WTC11 (cell line): ENCODE data around the gene PRKD1. TPM values are rescaled to one million over a fixed set of nuclear protein-coding genes. Genes with fewer than 3 reads are reported as not detected.

ENCODE experiments used
- ATAC-seq: fragments of 200-7000 bp; cut with Tn5 transposase; 2 replicates; pipeline ENCODE4 v1.10.0; 2021; ENCODE audit warnings: mild to moderate bottlenecking, moderate library complexity
- CTCF ChIA-PET: fragments of 300-600 bp; sonication (Branson Sonifier 250); formaldehyde crosslinking; loops from one replicate; lab custom pipeline; 2021; ENCODE audit warnings: antibody characterized with exemption; lab: Charles Lee
- POLR2A ChIA-PET: fragments of 350-600 bp; sonication (Branson Sonifier 250); formaldehyde crosslinking; loops from one replicate; lab custom pipeline; 2021; ENCODE audit warnings: antibody characterized with exemption; lab: Charles Lee
- DNase-seq: peaks from one replicate; pipeline ENCODE4 v3.0.0; 2021; ENCODE audit warnings: low spot score
- H3K27ac Mint-ChIP-seq: 2 replicates; pipeline ENCODE4 v1.8.0; 2021; ENCODE audit warnings: mixed read lengths
- H3K27me3 Mint-ChIP-seq: 2 replicates; pipeline ENCODE4 v1.8.0; 2021; ENCODE audit warnings: low read depth, mild to moderate bottlenecking, moderate library complexity, mixed read lengths
- H3K36me3 Mint-ChIP-seq: 2 replicates; pipeline ENCODE4 v1.8.0; 2021; ENCODE audit warnings: mixed read lengths
- H3K4me1 Mint-ChIP-seq: 2 replicates; pipeline ENCODE4 v1.8.0; 2022; ENCODE audit warnings: mixed read lengths
- H3K4me3 Mint-ChIP-seq: 2 replicates; pipeline ENCODE4 v1.8.0; 2021; ENCODE audit warnings: mild to moderate bottlenecking, moderate library complexity, mixed read lengths
- H3K9me3 Mint-ChIP-seq: 2 replicates; pipeline ENCODE4 v1.8.0; 2021; ENCODE audit warnings: mixed read lengths
- ELF4 ChIP-seq: sonication (generic); formaldehyde crosslinking; IDR thresholded peaks from 2 replicates; pipeline ENCODE4 v1.8.1; 2022; ENCODE audit warnings: low read depth, mild to moderate bottlenecking, moderate library complexity, missing genetic modification reagents
- FOXP1 ChIP-seq: sonication (generic); formaldehyde crosslinking; IDR thresholded peaks from 2 replicates; pipeline ENCODE4 v1.8.0; 2022; ENCODE audit warnings: missing genetic modification reagents, mild to moderate bottlenecking, moderate library complexity, borderline replicate concordance
- GABPB1 ChIP-seq: sonication (generic); formaldehyde crosslinking; IDR thresholded peaks from 2 replicates; pipeline ENCODE4 v1.8.1; 2023; ENCODE audit warnings: mild to moderate bottlenecking, missing genetic modification reagents
- IRF2 ChIP-seq: sonication (generic); formaldehyde crosslinking; IDR thresholded peaks from 2 replicates; pipeline ENCODE4 v1.8.0; 2022; ENCODE audit warnings: low read depth, missing genetic modification reagents, borderline replicate concordance
- NR2C2 ChIP-seq: sonication (generic); formaldehyde crosslinking; IDR thresholded peaks from 2 replicates; pipeline ENCODE4 v1.8.0; 2022; ENCODE audit warnings: mild to moderate bottlenecking, missing genetic modification reagents
- NR3C1 ChIP-seq: sonication (generic); formaldehyde crosslinking; conservative IDR thresholded peaks from 2 replicates; pipeline ENCODE4 v1.8.1; 2023; ENCODE audit warnings: low read depth, mild to moderate bottlenecking, missing genetic modification reagents
- RORB ChIP-seq: fragments of 250-450 bp; sonication (Bioruptor Pico); IDR thresholded peaks from 2 replicates; pipeline ENCODE4 v1.9.0; 2021; ENCODE audit warnings: mild to moderate bottlenecking
- TCF7 ChIP-seq: sonication (generic); formaldehyde crosslinking; IDR thresholded peaks from 2 replicates; pipeline ENCODE4 v1.8.0; 2022; ENCODE audit warnings: mild to moderate bottlenecking, low read depth, missing genetic modification reagents, moderate library complexity
- TP53 ChIP-seq: sonication (generic); formaldehyde crosslinking; IDR thresholded peaks from 2 replicates; pipeline ENCODE4 v1.8.1; 2023; ENCODE audit warnings: mild to moderate bottlenecking, missing genetic modification reagents
- ZNF232 ChIP-seq: sonication (generic); formaldehyde crosslinking; IDR thresholded peaks from 2 replicates; pipeline ENCODE4 v1.8.0; 2022; ENCODE audit warnings: mild to moderate bottlenecking, missing genetic modification reagents
- ZNF396 ChIP-seq: fragments of 250-450 bp; sonication (Bioruptor Pico); IDR thresholded peaks from 2 replicates; pipeline ENCODE4 v1.8.0; 2021; ENCODE audit warnings: mild to moderate bottlenecking, moderate library complexity, borderline replicate concordance
- ZNF416 ChIP-seq: fragments of 250-450 bp; sonication (Bioruptor Pico); IDR thresholded peaks from 2 replicates; pipeline ENCODE4 v1.9.0; 2021; ENCODE audit warnings: mild to moderate bottlenecking, inconsistent platforms
- total RNA-seq: library from RNA; stranded (reverse); gene quantifications from 3 replicates; pipeline ENCODE4 v1.2.3, GENCODE V29; 2021
- TF ChIP-seq, protein P1 (sequence below): sonication (generic); formaldehyde crosslinking; conservative IDR thresholded peaks from 2 replicates; pipeline ENCODE4 v1.8.1; 2023; ENCODE audit warnings: mild to moderate bottlenecking, low read depth, missing genetic modification reagents, moderate library complexity
- TF ChIP-seq, protein P2 (sequence below): fragments of 250-450 bp; sonication (Bioruptor Pico); IDR thresholded peaks from 2 replicates; pipeline ENCODE4 v1.9.0; 2021; ENCODE audit warnings: mild to moderate bottlenecking, borderline replicate concordance
- TF ChIP-seq, protein P3 (sequence below): sonication (generic); formaldehyde crosslinking; IDR thresholded peaks from 2 replicates; pipeline ENCODE4 v1.8.1; 2022; ENCODE audit warnings: mild to moderate bottlenecking, missing genetic modification reagents, moderate library complexity, borderline replicate concordance
- TF ChIP-seq, protein P4 (sequence below): sonication (generic); formaldehyde crosslinking; IDR thresholded peaks from 2 replicates; pipeline ENCODE4 v1.8.1; 2022; ENCODE audit warnings: missing genetic modification reagents, borderline replicate concordance
- TF ChIP-seq, protein P5 (sequence below): sonication (generic); formaldehyde crosslinking; IDR thresholded peaks from 2 replicates; pipeline ENCODE4 v1.8.0; 2023; ENCODE audit warnings: missing genetic modification reagents, mild to moderate bottlenecking, borderline replicate concordance
- TF ChIP-seq, protein P6 (sequence below): fragments of 250-450 bp; sonication (Bioruptor Pico); IDR thresholded peaks from 2 replicates; pipeline ENCODE4 v1.9.0; 2021; ENCODE audit warnings: mild to moderate bottlenecking
- TF ChIP-seq, protein P7 (sequence below): sonication (generic); formaldehyde crosslinking; IDR thresholded peaks from 2 replicates; pipeline ENCODE4 v1.8.0; 2022; ENCODE audit warnings: mild to moderate bottlenecking, missing genetic modification reagents

The PRKD1 gene
- total RNA-seq, 1 experiment from 2014 or later = 7.6 TPM

DNA sequence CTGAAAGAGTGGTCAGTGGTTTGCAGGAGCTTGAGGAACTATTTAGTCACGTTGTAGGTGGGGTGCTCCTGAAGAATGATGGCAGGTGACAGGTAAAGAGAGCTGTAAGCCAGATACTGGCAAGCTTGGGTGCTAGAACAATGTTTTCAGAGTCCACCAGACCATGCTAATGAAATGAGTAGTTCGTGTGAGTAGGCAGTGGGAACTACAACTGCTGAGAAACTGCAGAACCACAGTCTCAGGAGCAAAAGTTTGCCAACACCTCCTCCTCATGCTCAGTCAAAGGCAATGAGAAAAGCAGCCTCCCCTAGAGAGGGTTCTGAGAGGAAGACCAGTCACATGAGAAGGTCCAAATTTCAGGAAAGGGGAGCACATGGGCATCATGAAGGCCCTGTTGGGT, 91.3 kb downstream of the PRKD1 start:
- ATAC-seq (no peak), DNase-seq (no peak)
- Mint-ChIP-seq H3K27ac (no peak overlapping the region), H3K4me1 (no peaks in the 10 kb centered on the region), H3K36me3 (peaks cover 38% of the 10 kb centered on the region), H3K9me3 (peaks cover 43% of the 10 kb centered on the region), H3K27me3 (peaks cover 7% of the 10 kb centered on the region), H3K4me3 (no peak overlapping the region)
- ChIA-PET POLR2A (no interaction called here), CTCF (no interaction called here)
- no peak for TF ChIP-seq TP53 (CRISPR knock-in tag)
- no peak for TF ChIP-seq NR2C2 (CRISPR knock-in tag)
- TF ChIP-seq GABPB1 (CRISPR knock-in tag) = no peak
- TF ChIP-seq, protein P1, sequence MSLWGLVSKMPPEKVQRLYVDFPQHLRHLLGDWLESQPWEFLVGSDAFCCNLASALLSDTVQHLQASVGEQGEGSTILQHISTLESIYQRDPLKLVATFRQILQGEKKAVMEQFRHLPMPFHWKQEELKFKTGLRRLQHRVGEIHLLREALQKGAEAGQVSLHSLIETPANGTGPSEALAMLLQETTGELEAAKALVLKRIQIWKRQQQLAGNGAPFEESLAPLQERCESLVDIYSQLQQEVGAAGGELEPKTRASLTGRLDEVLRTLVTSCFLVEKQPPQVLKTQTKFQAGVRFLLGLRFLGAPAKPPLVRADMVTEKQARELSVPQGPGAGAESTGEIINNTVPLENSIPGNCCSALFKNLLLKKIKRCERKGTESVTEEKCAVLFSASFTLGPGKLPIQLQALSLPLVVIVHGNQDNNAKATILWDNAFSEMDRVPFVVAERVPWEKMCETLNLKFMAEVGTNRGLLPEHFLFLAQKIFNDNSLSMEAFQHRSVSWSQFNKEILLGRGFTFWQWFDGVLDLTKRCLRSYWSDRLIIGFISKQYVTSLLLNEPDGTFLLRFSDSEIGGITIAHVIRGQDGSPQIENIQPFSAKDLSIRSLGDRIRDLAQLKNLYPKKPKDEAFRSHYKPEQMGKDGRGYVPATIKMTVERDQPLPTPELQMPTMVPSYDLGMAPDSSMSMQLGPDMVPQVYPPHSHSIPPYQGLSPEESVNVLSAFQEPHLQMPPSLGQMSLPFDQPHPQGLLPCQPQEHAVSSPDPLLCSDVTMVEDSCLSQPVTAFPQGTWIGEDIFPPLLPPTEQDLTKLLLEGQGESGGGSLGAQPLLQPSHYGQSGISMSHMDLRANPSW (CRISPR knock-in tag) = no peak
- TF ChIP-seq, protein P2, sequence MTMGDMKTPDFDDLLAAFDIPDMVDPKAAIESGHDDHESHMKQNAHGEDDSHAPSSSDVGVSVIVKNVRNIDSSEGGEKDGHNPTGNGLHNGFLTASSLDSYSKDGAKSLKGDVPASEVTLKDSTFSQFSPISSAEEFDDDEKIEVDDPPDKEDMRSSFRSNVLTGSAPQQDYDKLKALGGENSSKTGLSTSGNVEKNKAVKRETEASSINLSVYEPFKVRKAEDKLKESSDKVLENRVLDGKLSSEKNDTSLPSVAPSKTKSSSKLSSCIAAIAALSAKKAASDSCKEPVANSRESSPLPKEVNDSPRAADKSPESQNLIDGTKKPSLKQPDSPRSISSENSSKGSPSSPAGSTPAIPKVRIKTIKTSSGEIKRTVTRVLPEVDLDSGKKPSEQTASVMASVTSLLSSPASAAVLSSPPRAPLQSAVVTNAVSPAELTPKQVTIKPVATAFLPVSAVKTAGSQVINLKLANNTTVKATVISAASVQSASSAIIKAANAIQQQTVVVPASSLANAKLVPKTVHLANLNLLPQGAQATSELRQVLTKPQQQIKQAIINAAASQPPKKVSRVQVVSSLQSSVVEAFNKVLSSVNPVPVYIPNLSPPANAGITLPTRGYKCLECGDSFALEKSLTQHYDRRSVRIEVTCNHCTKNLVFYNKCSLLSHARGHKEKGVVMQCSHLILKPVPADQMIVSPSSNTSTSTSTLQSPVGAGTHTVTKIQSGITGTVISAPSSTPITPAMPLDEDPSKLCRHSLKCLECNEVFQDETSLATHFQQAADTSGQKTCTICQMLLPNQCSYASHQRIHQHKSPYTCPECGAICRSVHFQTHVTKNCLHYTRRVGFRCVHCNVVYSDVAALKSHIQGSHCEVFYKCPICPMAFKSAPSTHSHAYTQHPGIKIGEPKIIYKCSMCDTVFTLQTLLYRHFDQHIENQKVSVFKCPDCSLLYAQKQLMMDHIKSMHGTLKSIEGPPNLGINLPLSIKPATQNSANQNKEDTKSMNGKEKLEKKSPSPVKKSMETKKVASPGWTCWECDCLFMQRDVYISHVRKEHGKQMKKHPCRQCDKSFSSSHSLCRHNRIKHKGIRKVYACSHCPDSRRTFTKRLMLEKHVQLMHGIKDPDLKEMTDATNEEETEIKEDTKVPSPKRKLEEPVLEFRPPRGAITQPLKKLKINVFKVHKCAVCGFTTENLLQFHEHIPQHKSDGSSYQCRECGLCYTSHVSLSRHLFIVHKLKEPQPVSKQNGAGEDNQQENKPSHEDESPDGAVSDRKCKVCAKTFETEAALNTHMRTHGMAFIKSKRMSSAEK = no peak
- no peak for TF ChIP-seq ZNF416 (CRISPR knock-in tag)
- no peak for TF ChIP-seq IRF2 (CRISPR knock-in tag)
- TF ChIP-seq ZNF396 = no peak
- TF ChIP-seq ELF4 (CRISPR knock-in tag) = no peak
- TF ChIP-seq FOXP1 (CRISPR knock-in tag) = no peak
- TF ChIP-seq, protein P3, sequence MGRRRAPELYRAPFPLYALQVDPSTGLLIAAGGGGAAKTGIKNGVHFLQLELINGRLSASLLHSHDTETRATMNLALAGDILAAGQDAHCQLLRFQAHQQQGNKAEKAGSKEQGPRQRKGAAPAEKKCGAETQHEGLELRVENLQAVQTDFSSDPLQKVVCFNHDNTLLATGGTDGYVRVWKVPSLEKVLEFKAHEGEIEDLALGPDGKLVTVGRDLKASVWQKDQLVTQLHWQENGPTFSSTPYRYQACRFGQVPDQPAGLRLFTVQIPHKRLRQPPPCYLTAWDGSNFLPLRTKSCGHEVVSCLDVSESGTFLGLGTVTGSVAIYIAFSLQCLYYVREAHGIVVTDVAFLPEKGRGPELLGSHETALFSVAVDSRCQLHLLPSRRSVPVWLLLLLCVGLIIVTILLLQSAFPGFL (CRISPR knock-in tag) = no peak
- TF ChIP-seq TCF7 (CRISPR knock-in tag) = no peak
- no peak for TF ChIP-seq NR3C1 (CRISPR knock-in tag)
- TF ChIP-seq, protein P4, sequence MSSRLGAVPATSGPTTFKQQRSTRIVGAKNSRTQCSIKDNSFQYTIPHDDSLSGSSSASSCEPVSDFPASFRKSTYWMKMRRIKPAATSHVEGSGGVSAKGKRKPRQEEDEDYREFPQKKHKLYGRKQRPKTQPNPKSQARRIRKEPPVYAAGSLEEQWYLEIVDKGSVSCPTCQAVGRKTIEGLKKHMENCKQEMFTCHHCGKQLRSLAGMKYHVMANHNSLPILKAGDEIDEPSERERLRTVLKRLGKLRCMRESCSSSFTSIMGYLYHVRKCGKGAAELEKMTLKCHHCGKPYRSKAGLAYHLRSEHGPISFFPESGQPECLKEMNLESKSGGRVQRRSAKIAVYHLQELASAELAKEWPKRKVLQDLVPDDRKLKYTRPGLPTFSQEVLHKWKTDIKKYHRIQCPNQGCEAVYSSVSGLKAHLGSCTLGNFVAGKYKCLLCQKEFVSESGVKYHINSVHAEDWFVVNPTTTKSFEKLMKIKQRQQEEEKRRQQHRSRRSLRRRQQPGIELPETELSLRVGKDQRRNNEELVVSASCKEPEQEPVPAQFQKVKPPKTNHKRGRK (CRISPR knock-in tag) = no peak
- TF ChIP-seq, protein P5, sequence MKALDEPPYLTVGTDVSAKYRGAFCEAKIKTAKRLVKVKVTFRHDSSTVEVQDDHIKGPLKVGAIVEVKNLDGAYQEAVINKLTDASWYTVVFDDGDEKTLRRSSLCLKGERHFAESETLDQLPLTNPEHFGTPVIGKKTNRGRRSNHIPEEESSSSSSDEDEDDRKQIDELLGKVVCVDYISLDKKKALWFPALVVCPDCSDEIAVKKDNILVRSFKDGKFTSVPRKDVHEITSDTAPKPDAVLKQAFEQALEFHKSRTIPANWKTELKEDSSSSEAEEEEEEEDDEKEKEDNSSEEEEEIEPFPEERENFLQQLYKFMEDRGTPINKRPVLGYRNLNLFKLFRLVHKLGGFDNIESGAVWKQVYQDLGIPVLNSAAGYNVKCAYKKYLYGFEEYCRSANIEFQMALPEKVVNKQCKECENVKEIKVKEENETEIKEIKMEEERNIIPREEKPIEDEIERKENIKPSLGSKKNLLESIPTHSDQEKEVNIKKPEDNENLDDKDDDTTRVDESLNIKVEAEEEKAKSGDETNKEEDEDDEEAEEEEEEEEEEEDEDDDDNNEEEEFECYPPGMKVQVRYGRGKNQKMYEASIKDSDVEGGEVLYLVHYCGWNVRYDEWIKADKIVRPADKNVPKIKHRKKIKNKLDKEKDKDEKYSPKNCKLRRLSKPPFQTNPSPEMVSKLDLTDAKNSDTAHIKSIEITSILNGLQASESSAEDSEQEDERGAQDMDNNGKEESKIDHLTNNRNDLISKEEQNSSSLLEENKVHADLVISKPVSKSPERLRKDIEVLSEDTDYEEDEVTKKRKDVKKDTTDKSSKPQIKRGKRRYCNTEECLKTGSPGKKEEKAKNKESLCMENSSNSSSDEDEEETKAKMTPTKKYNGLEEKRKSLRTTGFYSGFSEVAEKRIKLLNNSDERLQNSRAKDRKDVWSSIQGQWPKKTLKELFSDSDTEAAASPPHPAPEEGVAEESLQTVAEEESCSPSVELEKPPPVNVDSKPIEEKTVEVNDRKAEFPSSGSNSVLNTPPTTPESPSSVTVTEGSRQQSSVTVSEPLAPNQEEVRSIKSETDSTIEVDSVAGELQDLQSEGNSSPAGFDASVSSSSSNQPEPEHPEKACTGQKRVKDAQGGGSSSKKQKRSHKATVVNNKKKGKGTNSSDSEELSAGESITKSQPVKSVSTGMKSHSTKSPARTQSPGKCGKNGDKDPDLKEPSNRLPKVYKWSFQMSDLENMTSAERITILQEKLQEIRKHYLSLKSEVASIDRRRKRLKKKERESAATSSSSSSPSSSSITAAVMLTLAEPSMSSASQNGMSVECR (CRISPR knock-in tag) = no peak
- TF ChIP-seq ZNF232 (CRISPR knock-in tag) = no peak
- TF ChIP-seq, protein P6, sequence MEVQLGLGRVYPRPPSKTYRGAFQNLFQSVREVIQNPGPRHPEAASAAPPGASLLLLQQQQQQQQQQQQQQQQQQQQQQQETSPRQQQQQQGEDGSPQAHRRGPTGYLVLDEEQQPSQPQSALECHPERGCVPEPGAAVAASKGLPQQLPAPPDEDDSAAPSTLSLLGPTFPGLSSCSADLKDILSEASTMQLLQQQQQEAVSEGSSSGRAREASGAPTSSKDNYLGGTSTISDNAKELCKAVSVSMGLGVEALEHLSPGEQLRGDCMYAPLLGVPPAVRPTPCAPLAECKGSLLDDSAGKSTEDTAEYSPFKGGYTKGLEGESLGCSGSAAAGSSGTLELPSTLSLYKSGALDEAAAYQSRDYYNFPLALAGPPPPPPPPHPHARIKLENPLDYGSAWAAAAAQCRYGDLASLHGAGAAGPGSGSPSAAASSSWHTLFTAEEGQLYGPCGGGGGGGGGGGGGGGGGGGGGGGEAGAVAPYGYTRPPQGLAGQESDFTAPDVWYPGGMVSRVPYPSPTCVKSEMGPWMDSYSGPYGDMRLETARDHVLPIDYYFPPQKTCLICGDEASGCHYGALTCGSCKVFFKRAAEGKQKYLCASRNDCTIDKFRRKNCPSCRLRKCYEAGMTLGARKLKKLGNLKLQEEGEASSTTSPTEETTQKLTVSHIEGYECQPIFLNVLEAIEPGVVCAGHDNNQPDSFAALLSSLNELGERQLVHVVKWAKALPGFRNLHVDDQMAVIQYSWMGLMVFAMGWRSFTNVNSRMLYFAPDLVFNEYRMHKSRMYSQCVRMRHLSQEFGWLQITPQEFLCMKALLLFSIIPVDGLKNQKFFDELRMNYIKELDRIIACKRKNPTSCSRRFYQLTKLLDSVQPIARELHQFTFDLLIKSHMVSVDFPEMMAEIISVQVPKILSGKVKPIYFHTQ (CRISPR knock-in tag) = no peak
- TF ChIP-seq RORB (CRISPR knock-in tag) = no peak
- TF ChIP-seq, protein P7, sequence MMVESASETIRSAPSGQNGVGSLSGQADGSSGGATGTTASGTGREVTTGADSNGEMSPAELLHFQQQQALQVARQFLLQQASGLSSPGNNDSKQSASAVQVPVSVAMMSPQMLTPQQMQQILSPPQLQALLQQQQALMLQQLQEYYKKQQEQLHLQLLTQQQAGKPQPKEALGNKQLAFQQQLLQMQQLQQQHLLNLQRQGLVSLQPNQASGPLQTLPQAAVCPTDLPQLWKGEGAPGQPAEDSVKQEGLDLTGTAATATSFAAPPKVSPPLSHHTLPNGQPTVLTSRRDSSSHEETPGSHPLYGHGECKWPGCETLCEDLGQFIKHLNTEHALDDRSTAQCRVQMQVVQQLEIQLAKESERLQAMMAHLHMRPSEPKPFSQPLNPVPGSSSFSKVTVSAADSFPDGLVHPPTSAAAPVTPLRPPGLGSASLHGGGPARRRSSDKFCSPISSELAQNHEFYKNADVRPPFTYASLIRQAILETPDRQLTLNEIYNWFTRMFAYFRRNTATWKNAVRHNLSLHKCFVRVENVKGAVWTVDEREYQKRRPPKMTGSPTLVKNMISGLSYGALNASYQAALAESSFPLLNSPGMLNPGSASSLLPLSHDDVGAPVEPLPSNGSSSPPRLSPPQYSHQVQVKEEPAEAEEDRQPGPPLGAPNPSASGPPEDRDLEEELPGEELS (CRISPR knock-in tag) = no peak
